GOT3 (cell line): ENCODE results near the gene IDH2.
"Not testable (repeated sequence)": the region's sequence is repeated elsewhere in the genome, so short reads cannot be mapped to it uniquely, and the experiment has no call there.

Experiments used
- DNase-seq: peaks from one replicate; lab custom pipeline; 2025; ENCODE audit warnings: mixed read lengths; lab: John Stamatoyannopoulos, UW

The IDH2 gene

DNA sequence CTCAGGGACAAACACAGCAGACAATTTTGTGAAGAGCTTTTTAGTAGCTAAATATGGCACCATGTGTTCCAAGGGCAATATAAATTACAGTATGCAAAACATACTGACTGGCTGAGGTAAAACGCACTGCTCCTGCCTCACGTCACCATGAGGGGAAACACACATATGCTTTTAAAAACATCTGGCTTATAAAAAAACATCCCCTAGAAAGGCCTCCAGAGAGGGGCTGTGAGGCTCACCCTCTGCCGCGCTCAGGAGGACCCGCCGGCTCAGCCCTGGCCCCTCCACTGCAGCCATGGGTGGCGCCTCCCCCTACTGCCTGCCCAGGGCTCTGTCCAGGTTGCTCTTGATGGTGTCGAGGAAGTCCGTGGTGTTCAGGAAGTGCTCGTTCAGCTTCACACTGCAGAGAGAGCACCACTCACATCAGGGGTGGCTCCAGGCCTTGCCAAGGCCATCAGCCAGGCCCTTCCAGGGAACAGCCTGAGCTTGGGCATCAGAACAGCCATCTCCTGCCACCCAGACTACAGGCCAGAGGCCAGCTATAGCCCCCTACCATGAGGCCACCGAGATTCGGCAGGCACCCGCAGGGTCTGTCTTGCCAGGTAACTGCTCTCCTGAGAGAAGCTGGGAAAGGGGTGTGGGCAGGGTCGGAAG is 18.2 kb downstream of the IDH2 start:
- no peak for DNase-seq

DNA sequence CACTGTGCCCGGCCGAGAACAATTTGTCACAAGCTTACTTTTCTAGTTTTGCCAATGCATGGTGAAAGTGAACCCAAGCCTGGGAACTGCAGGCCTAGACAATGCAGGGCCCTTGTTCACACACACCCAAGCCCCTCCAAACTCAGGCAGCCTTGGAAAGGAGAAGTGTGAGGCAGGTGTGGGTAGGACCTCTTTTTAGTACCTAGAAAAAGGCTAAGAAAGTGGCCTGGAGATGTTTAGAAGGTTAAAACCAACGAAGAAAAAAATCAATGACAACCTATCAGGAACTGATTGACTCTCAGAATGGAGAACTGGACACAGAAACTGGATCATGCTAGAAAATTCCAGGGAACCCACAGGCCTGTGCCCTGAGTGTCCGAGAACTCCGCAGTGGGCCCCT is 18.8 kb downstream of the IDH2 start:
- DNase-seq: no peak

DNA sequence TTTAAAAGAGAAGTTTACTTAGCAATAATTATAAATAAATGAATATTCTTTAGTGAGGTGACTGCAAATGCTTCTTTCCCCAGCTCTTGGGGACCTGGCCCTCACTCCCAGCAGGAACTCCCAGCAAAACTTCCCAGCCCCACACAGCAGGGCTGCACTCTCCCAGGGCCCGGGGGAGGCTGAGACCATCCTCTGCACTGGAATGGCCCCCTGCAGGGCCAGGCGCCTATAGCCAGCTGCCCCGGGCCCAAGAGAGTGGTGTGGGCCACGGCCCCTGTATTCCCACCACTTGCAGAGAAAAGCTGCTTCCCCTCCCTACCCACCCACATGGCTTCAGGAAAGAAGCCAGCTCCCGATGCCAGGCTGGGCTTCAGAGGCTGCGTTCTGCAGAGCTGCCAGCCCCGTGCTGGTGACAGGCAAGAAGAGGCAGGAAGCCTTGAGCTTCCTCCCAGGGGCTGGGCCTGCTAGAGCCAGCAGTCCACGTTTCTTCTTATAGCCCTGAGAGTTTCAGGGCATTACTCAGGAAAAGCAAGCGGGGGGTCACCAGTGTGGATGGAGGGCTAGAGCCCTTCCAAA is 20.0 kb downstream of the IDH2 start:
- DNase-seq: no peak

DNA sequence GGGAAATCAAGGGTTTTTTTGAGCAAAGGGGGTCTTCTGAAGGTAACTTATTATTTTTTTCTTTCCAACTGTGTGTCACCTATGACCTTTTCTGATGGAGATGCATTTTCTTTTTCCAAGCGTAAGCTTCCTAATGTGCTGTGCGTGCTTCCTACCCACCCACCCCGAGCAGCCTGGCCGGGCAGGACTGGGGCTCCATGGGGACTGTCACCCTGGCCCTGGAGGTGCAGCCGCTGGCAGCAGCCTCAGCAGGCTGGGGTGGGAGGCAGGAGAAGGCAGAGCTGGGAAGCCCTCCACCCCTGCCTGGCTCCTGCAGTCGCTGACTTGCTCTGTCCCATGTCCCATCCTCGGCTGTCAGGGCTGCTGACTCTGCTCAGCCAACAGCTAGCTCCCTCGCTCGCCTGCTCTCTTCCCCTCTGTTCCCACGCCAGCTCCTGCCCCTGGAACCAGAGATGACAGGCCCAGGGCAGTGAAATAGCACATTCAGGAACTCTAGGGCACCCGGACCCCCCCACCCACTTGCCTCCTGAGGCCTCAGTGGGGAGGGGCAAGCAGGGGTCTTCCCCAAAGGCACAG is 21.4 kb downstream of the IDH2 start:
- DNase-seq: no peak

DNA sequence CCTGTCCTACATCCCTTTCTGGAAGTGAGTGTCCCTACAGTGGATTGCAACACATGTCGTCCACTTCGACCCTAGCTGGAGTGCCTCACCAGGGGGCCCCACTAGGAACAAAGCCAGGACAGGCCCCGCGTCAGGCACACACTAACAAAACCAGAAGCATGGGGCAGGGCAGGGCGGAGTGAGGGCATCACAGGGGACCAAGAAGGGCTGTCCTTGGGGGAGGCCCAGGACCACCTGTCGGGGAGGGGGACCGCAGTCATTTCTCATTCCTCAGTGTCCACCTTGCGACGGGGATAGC is 21.9 kb downstream of the IDH2 start:
- DNase-seq: no peak

DNA sequence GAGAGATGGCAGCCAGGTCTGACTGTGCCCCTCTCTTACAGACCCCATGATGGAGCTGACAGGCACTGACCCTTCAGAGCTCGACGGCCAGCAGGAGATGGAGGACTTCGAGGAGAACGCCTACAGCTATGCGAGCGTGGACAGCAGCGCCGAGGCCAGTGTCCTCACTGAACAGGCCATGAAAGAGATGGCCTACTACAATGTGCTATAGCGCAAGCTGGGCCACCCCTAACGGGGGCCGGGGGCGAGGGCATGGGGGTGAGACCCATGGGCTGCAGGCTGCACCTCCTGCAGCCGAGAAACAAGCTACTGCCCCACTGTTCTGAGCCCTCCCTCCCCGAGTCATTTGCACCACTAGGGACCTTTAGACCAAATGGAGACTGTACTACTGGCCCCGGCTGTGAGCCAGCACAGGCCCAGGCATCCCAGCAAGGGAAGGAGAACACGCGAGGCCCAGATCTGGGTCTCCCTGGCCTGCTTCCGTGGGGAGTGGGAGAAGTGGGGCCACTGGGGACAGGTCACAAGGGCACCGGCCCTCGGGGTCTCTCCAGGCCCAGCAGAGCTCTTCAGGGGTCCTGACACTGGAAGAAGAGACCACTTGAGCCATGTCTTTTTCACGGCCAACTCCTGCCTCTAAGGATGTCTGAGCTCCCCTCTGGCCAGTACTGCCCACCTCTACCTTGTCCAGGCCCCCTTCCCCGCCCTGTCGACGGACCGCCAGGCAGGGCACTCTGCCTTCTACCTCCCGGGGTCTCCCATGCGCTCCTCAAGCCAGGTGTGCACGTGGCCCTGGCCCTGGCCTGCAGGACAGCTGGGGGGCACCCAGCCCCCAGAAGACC is 22.4 kb downstream of the IDH2 start:
- DNase-seq: no peak

DNA sequence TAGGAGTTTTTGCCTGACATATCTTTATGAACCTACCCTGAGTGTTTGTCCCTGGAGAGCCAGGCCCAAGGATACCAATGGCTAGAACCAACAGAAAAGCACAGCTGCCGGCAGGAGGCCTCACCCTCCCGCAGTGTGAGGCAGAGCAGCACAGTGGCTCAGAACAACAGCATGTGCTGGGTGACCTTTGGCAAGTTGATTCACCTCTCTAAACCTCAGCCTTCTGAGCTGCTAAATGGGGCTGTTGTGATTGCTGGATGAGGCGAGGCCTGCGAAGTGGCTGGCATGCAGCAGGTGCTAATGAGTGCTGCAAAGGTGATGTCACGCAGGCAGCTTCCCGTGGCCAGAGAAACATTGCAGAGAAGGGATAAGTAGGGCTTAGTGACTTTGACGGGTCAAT is 23.3 kb downstream of the IDH2 start:
- DNase-seq: no peak

DNA sequence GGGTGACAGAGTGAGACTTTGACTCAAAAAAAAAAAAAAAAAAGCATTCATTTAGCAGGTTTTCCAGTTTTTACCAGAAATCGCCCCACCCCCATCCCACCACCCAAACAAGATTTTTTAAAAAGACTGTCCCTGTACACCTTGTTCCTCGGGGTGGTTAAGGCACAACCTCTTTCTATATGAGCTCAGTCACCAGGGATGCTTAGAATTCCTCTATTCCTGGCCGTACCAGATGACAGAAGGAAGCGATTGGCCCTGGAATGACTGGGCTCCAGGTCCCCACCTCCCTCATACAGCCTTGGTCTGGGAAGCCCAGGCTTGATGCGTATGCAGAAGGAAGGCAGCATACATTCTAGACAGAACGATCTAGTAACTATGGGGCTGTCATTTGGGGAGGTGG is 25.6 kb downstream of the IDH2 start:
- DNase-seq: no peak

DNA sequence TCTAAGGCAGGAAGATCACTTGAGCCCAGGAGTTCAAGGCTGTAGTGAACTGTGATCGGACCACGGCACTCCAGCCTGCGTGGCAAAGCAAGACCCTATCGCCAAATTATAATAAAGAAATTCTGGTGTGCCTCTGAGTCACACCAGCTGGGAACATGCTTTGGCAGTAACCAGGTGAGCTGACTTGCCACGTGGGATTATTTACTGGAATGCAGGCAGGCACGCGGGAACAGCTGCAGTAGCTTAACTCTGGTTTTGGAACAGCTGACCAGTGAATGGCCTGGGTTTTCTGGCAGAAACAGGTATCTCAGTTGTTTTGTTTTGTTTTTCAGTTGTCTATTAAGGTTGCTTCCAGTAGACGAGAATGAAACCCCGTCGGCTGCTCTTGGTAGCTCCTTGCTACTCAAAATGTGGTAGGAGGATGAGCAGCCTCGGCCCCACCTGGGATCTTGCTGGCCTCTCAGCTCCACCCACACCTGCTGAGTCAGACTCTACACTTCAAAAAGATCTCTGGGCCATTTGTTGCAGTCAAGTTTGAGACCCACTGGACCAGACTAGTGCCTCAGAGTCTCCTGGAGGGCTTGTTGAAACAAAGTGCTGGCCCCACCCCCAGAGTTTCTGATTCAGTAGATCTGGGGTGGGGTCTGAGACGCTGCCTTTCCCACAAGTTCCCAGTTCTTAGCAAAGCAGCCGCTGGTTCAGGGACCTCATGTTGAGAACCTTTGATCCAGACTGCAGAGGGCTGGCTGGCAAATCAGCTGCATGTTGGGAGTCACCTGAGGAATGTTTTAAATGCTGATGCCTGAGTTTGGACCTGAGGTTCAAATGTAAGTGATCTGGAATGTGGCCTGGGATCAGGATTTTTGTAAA is 26.6 kb downstream of the IDH2 start:
- DNase-seq: no peak

DNA sequence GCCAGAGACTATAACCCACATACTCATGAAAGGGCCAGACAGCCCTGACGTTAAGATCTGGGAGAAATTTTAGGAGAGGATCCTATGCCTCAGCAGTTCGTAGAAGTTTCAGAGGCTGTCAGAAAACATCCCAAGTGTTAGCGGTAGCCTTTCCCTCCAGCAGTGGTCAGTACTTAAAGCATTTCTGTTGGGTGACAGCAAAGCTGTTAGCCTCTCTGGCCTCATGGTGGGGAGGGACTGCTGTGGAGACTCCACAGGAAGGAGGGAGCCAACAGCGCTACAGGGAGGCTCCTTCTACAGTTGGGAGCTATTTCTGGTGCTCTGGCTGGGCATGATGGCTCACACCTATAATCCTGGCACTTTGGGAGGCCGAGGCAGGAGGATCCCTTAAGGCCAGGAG is 27.4 kb downstream of the IDH2 start:
- no peak for DNase-seq

DNA sequence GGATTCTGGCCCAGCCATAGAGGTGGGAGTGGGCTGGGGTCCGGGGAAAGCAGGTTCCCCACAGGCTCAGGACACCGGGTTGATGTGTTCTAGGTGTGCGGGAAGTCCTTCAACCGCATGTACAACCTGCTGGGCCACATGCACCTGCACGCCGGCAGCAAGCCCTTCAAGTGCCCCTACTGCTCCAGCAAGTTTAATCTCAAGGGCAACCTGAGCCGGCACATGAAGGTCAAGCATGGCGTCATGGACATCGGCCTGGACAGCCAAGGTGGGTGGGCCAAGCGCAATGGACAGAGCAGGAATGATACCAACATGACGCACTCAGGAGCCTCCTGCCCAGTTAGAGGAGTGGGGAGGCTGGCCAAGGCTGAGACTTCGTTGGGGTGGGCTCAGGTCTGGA is 28.2 kb downstream of the IDH2 start:
- DNase-seq: no peak

DNA sequence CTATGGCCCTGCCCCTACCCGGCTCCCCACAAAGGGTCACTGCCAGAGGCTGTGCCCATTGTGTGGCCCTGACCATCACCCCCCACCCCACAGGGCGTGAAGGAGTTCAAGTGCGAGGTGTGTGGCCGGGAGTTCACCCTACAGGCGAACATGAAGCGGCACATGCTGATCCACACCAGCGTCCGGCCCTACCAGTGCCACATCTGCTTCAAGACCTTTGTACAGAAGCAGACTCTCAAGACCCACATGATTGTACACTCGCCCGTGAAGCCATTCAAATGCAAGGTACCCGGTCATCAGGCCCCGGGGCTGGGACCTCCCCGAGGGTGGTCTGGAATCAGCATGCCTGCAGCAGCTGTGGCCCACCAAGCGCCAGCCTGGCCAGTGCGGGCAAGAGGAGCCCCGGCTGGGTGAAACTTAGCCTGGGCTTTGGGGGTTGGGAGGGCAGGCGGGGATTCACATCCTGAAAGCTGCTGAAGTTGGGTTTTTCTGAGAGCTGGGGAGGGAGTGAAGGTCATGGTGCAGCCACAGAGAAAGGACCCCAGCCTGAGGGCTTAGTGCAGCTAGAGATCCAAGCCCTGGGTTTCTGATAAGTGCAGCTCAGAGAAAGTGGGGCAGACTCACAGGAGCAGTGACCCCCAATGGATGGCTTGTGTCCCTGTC is 29.2 kb downstream of the IDH2 start:
- DNase-seq: no peak

DNA sequence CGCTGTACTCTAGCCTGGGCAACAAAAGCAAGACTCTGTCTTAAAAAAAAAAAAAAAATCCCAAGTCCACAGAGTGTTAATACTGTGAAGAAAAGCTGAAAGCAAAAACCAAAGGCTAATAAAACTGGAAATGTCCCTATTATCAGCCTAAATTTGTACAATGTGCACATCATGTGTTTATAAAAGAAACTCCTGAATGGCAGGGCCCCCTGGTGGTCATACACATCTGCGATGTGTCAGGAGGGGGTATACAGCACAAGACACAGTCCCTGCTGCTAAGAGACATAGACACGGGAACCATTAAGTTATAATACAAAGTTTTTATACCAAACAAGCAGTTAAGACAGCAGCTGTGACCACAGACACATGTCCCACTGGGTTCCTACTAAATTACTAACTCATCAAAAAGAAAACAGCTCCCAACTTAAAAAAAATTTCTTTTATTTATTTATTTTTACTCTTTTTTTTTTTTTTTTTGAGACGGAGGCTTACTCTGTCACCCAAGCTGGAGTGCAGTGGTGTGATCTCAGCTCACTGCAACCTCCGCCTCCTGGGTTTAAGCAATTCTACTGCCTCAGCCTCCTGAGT is 31.0 kb downstream of the IDH2 start:
- DNase-seq: no peak

DNA sequence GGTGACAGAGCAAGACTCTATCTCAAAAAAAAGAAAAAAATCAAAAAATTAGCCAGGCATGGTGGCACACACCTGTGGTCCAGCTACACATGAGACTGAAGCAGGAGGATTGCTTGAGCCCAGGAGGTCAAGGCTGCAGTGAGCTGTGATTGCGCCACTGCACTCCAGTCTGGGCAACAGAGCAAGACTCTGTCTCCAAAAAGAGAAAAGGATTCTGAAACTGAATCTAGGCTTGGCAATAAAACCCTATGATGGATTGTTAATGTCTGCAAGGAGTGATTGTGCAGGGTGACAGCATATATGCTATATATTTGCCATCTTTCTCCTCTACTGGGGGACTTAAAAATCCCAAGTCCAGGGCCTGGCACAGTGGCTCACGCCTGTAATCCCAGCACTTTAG is 31.6 kb downstream of the IDH2 start:
- DNase-seq: not testable (repeated sequence)

DNA sequence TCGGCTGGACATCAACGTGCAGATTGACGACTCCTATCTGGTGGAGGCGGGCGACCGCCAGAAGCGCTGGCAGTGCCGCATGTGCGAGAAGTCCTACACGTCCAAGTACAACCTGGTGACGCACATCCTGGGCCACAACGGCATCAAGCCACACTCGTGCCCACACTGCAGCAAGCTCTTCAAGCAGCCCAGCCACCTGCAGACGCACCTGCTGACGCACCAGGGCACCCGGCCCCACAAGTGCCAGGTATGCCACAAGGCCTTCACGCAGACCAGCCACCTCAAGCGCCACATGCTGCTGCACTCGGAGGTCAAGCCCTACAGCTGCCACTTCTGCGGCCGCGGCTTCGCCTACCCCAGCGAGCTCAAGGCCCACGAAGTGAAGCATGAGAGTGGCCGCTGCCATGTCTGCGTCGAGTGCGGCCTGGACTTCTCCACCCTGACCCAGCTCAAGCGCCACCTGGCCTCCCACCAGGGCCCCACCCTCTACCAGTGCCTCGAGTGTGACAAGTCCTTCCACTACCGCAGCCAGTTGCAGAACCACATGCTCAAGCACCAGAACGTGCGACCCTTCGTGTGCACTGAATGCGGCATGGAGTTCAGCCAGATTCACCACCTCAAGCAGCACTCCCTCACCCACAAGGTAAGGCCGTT is 34.2 kb downstream of the IDH2 start:
- DNase-seq: no peak

DNA sequence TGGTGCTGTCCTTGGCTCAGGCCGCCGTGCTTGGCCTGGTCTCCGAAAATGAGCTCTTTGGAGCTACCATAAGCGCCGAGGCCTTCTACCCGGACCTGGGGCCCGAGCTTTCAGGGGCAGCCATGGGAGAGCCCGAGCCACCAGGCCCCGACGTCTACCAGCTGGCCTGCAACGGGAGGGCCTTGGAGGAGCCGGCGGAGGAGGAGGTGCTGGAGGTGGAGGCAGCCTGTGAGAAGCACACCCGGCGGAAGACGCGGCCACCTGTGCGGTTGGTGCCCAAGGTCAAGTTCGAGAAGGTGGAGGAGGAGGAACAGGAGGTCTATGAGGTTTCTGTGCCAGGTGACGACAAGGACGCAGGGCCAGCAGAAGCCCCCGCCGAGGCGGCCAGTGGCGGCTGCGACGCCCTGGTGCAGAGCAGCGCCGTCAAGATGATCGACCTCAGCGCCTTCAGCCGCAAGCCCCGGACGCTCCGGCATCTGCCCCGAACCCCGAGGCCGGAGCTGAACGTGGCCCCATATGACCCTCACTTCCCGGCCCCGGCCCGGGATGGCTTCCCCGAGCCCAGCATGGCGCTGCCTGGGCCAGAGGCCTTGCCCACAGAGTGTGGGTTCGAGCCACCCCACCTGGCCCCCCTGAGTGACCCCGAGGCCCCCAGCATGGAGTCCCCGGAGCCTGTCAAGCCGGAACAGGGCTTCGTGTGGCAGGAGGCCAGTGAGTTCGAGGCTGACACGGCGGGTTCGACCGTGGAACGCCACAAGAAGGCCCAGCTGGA is 34.9 kb downstream of the IDH2 start:
- no peak for DNase-seq

DNA sequence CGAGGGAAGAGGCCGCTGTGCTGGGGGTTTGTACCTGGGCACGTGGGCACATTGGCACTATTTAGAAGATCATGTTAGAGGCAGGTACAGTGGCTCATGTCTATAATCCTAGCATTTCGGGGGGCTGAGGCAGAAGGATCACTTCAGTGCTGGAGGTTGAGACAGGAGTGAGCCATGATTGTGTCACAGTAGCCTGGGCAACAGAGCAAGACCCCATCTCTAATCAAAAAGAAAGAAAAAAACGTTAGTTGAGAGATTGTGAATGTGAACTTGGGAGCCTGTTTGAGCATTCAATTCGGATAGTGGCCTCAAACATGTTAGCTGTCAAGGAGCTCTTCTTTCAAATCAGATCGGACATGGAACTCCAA is 36.6 kb downstream of the IDH2 start:
- DNase-seq: no peak

DNA sequence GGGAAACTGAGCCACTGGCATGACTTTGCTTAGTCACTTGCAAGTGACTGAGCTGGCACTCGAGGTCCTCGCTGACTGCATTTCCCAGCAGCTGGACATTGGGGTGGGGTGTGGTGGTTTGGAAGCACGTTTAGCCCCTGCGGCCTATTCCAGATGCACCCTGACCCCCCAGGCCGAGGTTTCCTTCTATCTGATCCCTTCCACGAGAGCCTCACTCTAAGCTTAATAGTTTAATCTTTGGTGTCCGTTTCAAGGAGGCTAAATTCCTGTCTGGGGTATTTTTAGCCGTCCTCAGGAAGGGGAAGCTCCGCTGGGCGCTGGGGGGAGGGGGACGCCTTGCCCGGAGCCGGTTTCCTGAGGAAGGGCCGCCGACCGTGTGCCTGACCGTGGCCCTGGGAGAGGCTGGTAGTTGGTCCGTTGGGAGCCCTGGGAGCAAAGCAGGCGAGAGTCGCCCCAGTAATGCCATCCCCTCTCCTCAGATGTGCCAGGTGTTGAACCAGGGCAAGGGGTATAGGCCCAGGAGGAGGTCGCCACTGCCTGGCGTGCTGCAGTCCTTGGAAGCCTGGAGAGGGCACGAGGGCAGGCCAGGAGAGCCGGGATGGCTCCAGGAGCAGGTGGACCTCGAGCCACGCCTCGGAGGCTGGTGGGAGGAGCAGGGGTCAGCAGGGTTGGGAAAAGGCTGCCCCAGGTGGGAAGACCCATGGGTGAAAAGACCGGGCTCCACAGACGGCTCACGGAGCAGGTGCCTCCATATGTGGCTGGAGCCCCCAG is 37.2 kb downstream of the IDH2 start:
- peak; percentile 40 for DNase-seq

DNA sequence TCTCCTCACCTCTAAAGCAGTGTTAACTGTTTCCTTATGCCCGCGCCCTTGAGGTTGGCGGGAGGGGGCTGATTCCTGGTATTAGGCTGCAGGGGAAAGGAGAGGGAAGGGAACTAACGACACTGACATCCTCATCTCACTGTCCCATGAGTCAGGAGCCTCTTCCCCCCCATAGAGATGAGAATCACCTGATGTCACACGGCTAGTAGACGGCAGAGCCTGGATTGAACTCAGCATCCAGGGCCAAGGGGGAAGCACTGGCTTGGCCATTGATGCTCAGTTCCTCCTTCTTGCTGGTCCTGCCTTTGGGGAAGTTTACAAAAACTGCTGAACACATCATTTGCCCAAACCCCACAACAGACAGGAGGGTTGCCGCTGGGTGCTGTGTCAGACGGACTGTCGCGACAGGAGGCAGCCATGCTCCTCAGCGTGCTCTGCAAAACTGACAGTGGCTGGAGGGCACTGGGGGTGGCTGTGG is 38.5 kb downstream of the IDH2 start:
- no peak for DNase-seq
